HepG2 (cell line): ENCODE measurements around the gene MRPL20. TPM values are rescaled to one million over a fixed set of nuclear protein-coding genes. Genes with fewer than 3 reads are reported as not detected.
A peak's percentile ranks its signal among the peaks of the same experiment; 100 is the strongest.

ENCODE experiments used
- ARHGAP35 ChIP-seq: sonication (generic); formaldehyde crosslinking; IDR thresholded peaks from 2 replicates; pipeline ENCODE4 v1.9.0; 2022; ENCODE audit warnings: mild to moderate bottlenecking, inconsistent platforms, moderate library complexity, missing genetic modification reagents, borderline replicate concordance
- HNF4G ChIP-seq, 2 experiments: sonication (generic) in 1 of 2; formaldehyde crosslinking in 1 of 2; IDR thresholded peaks; 2 replicates each; pipeline versions ENCODE4 v1.4.0 to v1.6.1; 2011 to 2020; ENCODE audit warnings: borderline replicate concordance in 2 of 2, low read depth in 2 of 2, mild to moderate bottlenecking in 2 of 2, low read length in 1 of 2, missing genetic modification reagents in 1 of 2, moderate library complexity in 1 of 2
- HNRNPK ChIP-seq: fragments of 200-400 bp; formaldehyde crosslinking; IDR thresholded peaks from 2 replicates; pipeline ENCODE4 v1.6.1; 2018; ENCODE audit warnings: low read length, low read depth, moderate library complexity, mild to moderate bottlenecking; ENCODE audit not compliant: poor library complexity, severe bottlenecking
- MAFK ChIP-seq, 2 experiments: IDR thresholded peaks in 1 of 2; conservative IDR thresholded peaks in 1 of 2; 2 replicates each; pipeline ENCODE4 v1.6.1; 2011; ENCODE audit warnings: improper control_type of control experiment in 2 of 2, low read length in 2 of 2
- NONO ChIP-seq, 2 experiments: fragments of 450-650 bp in 1 of 2; sonication (generic) in 1 of 2; formaldehyde crosslinking in 1 of 2; IDR thresholded peaks in 1 of 2; conservative IDR thresholded peaks in 1 of 2; 2 replicates each; pipeline versions ENCODE4 v1.6.1 to v1.8.0; 2017 to 2022; ENCODE audit warnings: mild to moderate bottlenecking in 1 of 2, missing genetic modification reagents in 1 of 2, moderate library complexity in 1 of 2
- PHF20 ChIP-seq: sonication (generic); formaldehyde crosslinking; IDR thresholded peaks from 2 replicates; pipeline ENCODE4 v1.5.0; 2020; ENCODE audit warnings: mild to moderate bottlenecking, missing genetic modification reagents
- TAF1 ChIP-seq: sonication (generic); formaldehyde crosslinking; IDR thresholded peaks from 2 replicates; pipeline ENCODE4 v1.4.0; 2020; ENCODE audit warnings: missing genetic modification reagents
- ZNF546 ChIP-seq: sonication (generic); formaldehyde crosslinking; conservative IDR thresholded peaks from 2 replicates; pipeline ENCODE4 v1.8.1; 2023; ENCODE audit warnings: mild to moderate bottlenecking, missing genetic modification reagents
- polyA plus RNA-seq, 8 experiments: library from polyadenylated mRNA; depleted of rRNA in 3 of 8; stranded (reverse) in 7 of 8; unstranded in 1 of 8; fragments of >200 nt; fragmentation: Illumina TruSeq in 4 of 8; extraction: Trizol in 4 of 8; gene quantifications; 2 replicates each; pipeline versions ENCODE4 v1.2.1 to v1.2.3, GENCODE V29; 2011 to 2016; ENCODE audit warnings: low read depth in 4 of 8, missing spikeins in 1 of 8, mixed read lengths in 1 of 8; ENCODE audit not compliant: insufficient read depth in 1 of 8
- total RNA-seq, 5 experiments: library from RNA; depleted of rRNA; stranded (reverse); fragments of >200 nt; fragmentation: Illumina TruSeq; extraction: Trizol; gene quantifications; 2 replicates each; pipeline ENCODE4 v1.2.3, GENCODE V29; 2016; ENCODE audit warnings: low read depth in 1 of 5
- TF ChIP-seq, protein P1 (sequence below): sonication (generic); formaldehyde crosslinking; IDR thresholded peaks from 2 replicates; pipeline ENCODE4 v1.4.0; 2020; ENCODE audit warnings: mild to moderate bottlenecking, missing genetic modification reagents
- TF ChIP-seq, protein P2 (sequence below): sonication (generic); formaldehyde crosslinking; IDR thresholded peaks from 2 replicates; pipeline ENCODE4 v1.5.0; 2020; ENCODE audit warnings: mild to moderate bottlenecking, missing genetic modification reagents, borderline replicate concordance
- TF ChIP-seq, protein P3 (sequence below): sonication (generic); formaldehyde crosslinking; IDR thresholded peaks from 2 replicates; pipeline ENCODE4 v1.5.0; 2020; ENCODE audit warnings: mild to moderate bottlenecking, low read depth, missing genetic modification reagents, borderline replicate concordance
- TF ChIP-seq, protein P4 (sequence below): sonication (generic); formaldehyde crosslinking; IDR thresholded peaks from 2 replicates; pipeline ENCODE4 v1.4.0; 2020; ENCODE audit warnings: missing genetic modification reagents, mild to moderate bottlenecking, borderline replicate concordance

MRPL20 gene
- total and polyA plus RNA-seq, 2 of the 13 experiments (the other 11 are each of a cell fraction or from before 2014, with no cell fraction given) = 59.2 to 127 TPM

DNA sequence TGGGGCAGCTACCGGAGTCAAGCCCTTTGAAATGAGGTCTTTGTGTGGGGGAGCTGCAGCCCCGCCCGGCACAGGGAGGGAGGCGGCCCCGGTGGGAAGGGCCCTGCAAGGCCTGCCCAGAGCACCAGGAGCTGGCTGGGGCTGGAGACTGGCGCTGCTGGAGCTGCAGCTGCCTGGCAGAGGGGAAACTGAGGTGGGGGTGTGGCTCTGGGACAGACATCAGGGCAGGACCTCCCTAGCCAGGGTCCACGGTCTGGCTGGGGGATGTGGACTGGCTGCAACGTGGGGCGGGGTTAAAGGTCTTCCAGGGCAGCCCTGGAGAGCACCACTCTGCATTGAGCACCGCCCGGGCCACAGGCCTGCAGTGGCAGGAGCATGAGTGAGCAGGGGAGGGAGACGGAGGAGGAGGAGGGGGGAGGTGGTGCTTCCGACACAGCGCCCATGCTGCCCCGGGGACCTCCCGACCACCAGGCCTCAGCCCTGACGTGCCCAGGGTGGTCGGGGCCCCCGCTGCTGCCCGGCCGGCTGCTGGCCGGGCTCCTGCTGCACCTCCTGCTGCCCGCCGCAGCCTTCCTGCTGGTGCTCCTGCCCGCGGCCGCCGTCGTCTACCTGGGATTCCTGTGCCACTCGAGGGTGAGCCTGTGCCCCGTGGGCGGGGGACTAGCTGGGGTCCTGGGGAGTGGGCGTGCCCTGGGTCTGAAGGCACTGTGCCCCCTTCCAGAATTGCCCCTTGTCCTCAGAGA lies 18.8 kb upstream of the MRPL20 start (continued):
- TF ChIP-seq, protein P1, sequence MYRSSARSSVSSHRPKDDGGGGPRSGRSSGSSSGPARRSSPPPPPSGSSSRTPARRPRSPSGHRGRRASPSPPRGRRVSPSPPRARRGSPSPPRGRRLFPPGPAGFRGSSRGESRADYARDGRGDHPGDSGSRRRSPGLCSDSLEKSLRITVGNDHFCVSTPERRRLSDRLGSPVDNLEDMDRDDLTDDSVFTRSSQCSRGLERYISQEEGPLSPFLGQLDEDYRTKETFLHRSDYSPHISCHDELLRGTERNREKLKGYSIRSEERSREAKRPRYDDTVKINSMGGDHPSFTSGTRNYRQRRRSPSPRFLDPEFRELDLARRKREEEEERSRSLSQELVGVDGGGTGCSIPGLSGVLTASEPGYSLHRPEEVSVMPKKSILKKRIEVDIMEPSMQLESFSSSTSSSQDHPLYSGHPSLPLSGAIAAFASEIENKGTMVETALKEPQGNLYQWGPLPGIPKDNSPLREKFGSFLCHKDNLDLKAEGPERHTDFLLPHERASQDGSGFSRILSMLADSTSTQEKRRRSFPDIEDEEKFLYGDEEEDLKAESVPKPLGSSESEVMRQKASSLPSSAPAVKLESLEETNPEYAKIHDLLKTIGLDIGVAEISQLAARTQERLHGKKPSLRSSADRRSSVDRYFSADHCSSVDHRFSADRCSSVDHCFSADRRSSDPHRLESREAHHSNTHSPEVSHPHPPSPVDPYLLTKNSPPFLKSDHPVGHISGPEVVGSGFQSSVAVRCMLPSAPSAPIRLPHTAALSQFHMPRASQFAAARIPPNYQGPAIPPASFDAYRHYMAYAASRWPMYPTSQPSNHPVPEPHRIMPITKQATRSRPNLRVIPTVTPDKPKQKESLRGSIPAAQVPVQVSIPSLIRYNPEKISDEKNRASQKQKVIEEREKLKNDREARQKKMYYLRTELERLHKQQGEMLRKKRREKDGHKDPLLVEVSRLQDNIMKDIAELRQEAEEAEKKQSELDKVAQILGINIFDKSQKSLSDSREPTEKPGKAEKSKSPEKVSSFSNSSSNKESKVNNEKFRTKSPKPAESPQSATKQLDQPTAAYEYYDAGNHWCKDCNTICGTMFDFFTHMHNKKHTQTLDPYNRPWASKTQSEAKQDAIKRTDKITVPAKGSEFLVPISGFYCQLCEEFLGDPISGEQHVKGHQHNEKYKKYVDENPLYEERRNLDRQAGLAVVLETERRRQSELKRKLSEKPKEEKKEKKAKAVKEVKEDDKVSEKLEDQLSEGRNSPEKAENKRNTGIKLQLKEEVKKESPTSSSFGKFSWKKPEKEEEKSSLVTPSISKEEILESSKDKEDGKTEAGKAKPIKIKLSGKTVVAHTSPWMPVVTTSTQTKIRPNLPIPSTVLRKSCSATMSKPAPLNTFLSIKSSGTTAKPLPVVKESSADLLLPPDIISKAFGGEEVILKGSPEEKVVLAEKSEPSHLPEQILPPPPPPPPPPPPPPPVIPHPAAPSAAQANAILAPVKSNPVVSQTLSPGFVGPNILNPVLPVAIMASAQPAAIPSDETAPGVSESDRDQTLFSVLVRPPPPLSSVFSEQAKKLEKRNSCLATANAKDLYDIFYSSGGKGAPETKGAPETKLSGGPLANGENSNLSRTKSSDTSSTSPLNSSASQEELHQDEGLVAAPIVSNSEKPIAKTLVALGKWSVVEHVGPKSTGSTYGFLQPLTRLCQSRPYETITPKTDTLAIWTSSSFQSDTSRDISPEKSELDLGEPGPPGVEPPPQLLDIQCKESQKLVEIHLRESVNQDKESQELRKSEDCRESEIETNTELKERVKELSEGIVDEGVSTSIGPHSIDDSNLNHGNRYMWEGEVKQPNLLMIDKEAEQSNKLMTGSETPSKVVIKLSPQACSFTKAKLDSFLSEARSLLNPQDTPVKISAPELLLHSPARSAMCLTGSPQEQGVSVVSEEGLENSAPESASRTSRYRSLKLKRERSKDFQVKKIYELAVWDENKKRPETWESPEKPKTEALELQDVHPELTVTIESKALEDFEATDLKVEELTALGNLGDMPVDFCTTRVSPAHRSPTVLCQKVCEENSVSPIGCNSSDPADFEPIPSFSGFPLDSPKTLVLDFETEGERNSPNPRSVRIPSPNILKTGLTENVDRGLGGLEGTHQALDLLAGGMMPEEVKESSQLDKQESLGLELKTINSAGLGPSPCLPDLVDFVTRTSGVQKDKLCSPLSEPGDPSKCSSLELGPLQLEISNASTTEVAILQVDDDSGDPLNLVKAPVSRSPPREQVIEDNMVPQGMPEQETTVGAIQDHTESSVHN (CRISPR knock-in tag) = no peak
- TF ChIP-seq NONO (IDR thresholded peaks at IDR 0.05) = no peak
- TF ChIP-seq NONO (CRISPR knock-in tag; conservative IDR thresholded peaks at IDR 0.05) = 0 out of 2 replicates have a peak, but pooled peaks have one; percentile 31
- no peak for TF ChIP-seq ARHGAP35
- no peak for TF ChIP-seq MAFK (conservative IDR thresholded peaks at IDR 0.05 in 1 of 2, IDR thresholded peaks at IDR 0.05 in 1 of 2; ENCODE audit: low read length in 2 of 2)
- TF ChIP-seq TAF1 = peak; percentile 69
- TF ChIP-seq HNRNPK = peak; percentile 68
- TF ChIP-seq ZNF546 (CRISPR knock-in tag) = 0 out of 2 replicates have a peak, but pooled peaks have one; percentile 43
- TF ChIP-seq, protein P2, sequence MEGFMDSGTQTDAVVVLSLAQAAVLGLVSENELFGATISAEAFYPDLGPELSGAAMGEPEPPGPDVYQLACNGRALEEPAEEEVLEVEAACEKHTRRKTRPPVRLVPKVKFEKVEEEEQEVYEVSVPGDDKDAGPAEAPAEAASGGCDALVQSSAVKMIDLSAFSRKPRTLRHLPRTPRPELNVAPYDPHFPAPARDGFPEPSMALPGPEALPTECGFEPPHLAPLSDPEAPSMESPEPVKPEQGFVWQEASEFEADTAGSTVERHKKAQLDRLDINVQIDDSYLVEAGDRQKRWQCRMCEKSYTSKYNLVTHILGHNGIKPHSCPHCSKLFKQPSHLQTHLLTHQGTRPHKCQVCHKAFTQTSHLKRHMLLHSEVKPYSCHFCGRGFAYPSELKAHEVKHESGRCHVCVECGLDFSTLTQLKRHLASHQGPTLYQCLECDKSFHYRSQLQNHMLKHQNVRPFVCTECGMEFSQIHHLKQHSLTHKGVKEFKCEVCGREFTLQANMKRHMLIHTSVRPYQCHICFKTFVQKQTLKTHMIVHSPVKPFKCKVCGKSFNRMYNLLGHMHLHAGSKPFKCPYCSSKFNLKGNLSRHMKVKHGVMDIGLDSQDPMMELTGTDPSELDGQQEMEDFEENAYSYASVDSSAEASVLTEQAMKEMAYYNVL (CRISPR knock-in tag) = no peak; the same call in 1 of the 2 replicates
- TF ChIP-seq HNF4G (IDR thresholded peaks at IDR 0.05; ENCODE audit: borderline replicate concordance, low read depth, low read length) = peak; percentile 49; the same call in 1 of the 2 replicates
- no peak for TF ChIP-seq HNF4G (CRISPR knock-in tag; IDR thresholded peaks at IDR 0.05; ENCODE audit: borderline replicate concordance, low read depth)
- peak; percentile 47; the same call in 1 of the 2 replicates for TF ChIP-seq PHF20 (CRISPR knock-in tag)
- TF ChIP-seq, protein P3, sequence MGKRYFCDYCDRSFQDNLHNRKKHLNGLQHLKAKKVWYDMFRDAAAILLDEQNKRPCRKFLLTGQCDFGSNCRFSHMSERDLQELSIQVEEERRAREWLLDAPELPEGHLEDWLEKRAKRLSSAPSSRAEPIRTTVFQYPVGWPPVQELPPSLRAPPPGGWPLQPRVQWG (CRISPR knock-in tag) = no peak
- TF ChIP-seq, protein P4, sequence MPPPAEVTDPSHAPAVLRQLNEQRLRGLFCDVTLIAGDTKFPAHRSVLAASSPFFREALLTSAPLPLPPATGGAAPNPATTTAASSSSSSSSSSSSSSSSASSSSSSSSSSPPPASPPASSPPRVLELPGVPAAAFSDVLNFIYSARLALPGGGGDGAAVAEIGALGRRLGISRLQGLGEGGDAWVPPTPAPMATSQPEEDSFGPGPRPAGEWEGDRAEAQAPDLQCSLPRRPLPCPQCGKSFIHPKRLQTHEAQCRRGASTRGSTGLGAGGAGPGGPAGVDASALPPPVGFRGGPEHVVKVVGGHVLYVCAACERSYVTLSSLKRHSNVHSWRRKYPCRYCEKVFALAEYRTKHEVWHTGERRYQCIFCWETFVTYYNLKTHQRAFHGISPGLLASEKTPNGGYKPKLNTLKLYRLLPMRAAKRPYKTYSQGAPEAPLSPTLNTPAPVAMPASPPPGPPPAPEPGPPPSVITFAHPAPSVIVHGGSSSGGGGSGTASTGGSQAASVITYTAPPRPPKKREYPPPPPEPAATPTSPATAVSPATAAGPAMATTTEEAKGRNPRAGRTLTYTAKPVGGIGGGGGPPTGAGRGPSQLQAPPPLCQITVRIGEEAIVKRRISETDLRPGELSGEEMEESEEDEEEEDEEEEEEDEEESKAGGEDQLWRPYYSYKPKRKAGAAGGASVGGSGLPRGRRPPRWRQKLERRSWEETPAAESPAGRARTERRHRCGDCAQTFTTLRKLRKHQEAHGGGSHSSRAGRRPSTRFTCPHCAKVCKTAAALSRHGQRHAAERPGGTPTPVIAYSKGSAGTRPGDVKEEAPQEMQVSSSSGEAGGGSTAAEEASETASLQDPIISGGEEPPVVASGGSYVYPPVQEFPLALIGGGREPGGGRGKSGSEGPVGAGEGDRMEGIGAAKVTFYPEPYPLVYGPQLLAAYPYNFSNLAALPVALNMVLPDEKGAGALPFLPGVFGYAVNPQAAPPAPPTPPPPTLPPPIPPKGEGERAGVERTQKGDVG = no peak
